Tibial nerve (tissue), 4 donors: Measurements from ENCODE around the gene PDE3A. TPM values are rescaled to one million over a fixed set of nuclear protein-coding genes. Genes with fewer than 3 reads are reported as not detected.

Source experiments
- DNase-seq, 2 donors: peaks; one replicate each; pipeline ENCODE4 v3.0.0-alpha.2; 2019; ENCODE audit warnings: low spot score in 2 of 2
- H3K27ac ChIP-seq, 4 donors: fragments of 200-600 bp; sonication (generic) in 3 of 4; one replicate each; pipeline ENCODE4 v1.5.1; 2017 to 2019; ENCODE audit warnings: mild to moderate bottlenecking in 1 of 4
- H3K27me3 ChIP-seq, 2 donors: fragments of 200-600 bp; sonication (generic) in 1 of 2; one replicate each; pipeline versions ENCODE4 v1.5.1 to v1.6.0; 2017 to 2019
- H3K36me3 ChIP-seq, 3 donors: fragments of 200-600 bp; sonication (generic); one replicate each; pipeline ENCODE4 v1.5.1; 2018 to 2019
- H3K4me1 ChIP-seq, 4 donors: fragments of 200-600 bp; sonication (generic) in 3 of 4; one replicate each; pipeline ENCODE4 v1.5.1; 2017 to 2019
- H3K4me3 ChIP-seq, 4 donors: fragments of 200-600 bp; sonication (generic) in 3 of 4; one replicate each; pipeline ENCODE4 v1.5.1; 2017 to 2019; ENCODE audit warnings: mild to moderate bottlenecking in 1 of 4, moderate library complexity in 1 of 4
- H3K9me3 ChIP-seq, 4 donors: fragments of 200-600 bp; sonication (generic) in 3 of 4; one replicate each; pipeline ENCODE4 v1.5.1; 2017 to 2019
- CTCF ChIP-seq, 5 experiments: fragments of 200-600 bp in 3 of 5; fragments of 450-650 bp in 2 of 5; sonication (generic) in 3 of 5; IDR thresholded peaks; one replicate each; pipeline ENCODE4 v1.5.1; 2016 to 2019; ENCODE audit warnings: antibody characterized with exemption in 5 of 5, mild to moderate bottlenecking in 3 of 5, moderate library complexity in 2 of 5
- EP300 ChIP-seq, 2 donors: sonication (generic); formaldehyde crosslinking; IDR thresholded peaks; one replicate each; pipeline ENCODE4 v1.6.1; 2017; ENCODE audit warnings: antibody characterized with exemption in 2 of 2, mild to moderate bottlenecking in 1 of 2
- POLR2A ChIP-seq, 2 donors: fragments of 450-650 bp; IDR thresholded peaks; one replicate each; pipeline ENCODE4 v1.6.1; 2017; ENCODE audit warnings: antibody characterized with exemption in 2 of 2, mild to moderate bottlenecking in 2 of 2, moderate library complexity in 2 of 2
- WGBS, 2 donors: methylation state at CpG; one replicate each; pipeline ENCODE4 v1.1.5; 2018; 5-methylcytosine and 5-hydroxymethylcytosine counted together
- total RNA-seq, 4 donors: library from RNA; depleted of rRNA; stranded (reverse); fragments of >200 nt; gene quantifications; one replicate each; pipeline ENCODE4 v1.1.0, GENCODE V29; 2016

Gene PDE3A
- total RNA-seq, 4 donors from 2014 or later: 11.4 to 17.6 (median 12.9) TPM

- Histone ChIP-seq H3K27ac (no peak overlapping the region), H3K36me3 (no peaks in the 10 kb centered on the region), H3K9me3 (no peaks in the 10 kb centered on the region), H3K4me3 (no peak overlapping the region), H3K4me1 (peaks cover 0 to 8% (median 2%) of the 10 kb centered on the region in 4 donors), H3K27me3 (no peaks in the 10 kb centered on the region)
- WGBS, 2 donors: 88 to 89% methylated on average over 1 of the region's 1 CpG
- no peak for DNase-seq
- TF ChIP-seq CTCF (IDR thresholded peaks at IDR 0.05): no peak
- TF ChIP-seq EP300 (IDR thresholded peaks at IDR 0.05): no peak
- no peak for TF ChIP-seq POLR2A (IDR thresholded peaks at IDR 0.05)
These were observed 89.7 kb downstream of the PDE3A start for GRCh38 chr12:20458011-20458410.

GRCh38 chr12:20459920-20460319 lies 91.6 kb downstream of the PDE3A start:
- H3K9me3 ChIP-seq: no peaks in the 10 kb centered on the region
- H3K27me3 ChIP-seq: no peaks in the 10 kb centered on the region
- no peaks in the 10 kb centered on the region for H3K36me3 ChIP-seq
- peaks cover 0 to 8% (median 1%) of the 10 kb centered on the region in 4 donors for H3K4me1 ChIP-seq
- no peak for DNase-seq
- no peak overlapping the region for H3K27ac ChIP-seq
- 78 to 91% methylated on average over 1 of the region's 1 CpG for WGBS, 2 donors
- no peak for TF ChIP-seq CTCF (IDR thresholded peaks at IDR 0.05)
- H3K4me3 ChIP-seq: no peak overlapping the region

- no peaks in the 10 kb centered on the region for H3K9me3 ChIP-seq
- no peaks in the 10 kb centered on the region for H3K27me3 ChIP-seq
- no peak overlapping the region for H3K4me3 ChIP-seq
- TF ChIP-seq POLR2A (IDR thresholded peaks at IDR 0.05) (no peak), CTCF (IDR thresholded peaks at IDR 0.05) (no peak), EP300 (IDR thresholded peaks at IDR 0.05) (no peak)
- H3K27ac ChIP-seq: no peak overlapping the region
- 56 to 59% methylated on average over 2 of the region's 2 CpGs for WGBS, 2 donors
- DNase-seq: no peak
- peaks cover 0 to 8% (median 2%) of the 10 kb centered on the region in 4 donors for H3K4me1 ChIP-seq
- no peaks in the 10 kb centered on the region for H3K36me3 ChIP-seq
These were observed 92.6 kb downstream of the PDE3A start for GRCh38 chr12:20460956-20461355.

- peak; percentile 25 to 59 (median 49) for TF ChIP-seq CTCF (IDR thresholded peaks at IDR 0.05)
- no peak for TF ChIP-seq POLR2A (IDR thresholded peaks at IDR 0.05)
- TF ChIP-seq EP300 (IDR thresholded peaks at IDR 0.05): no peak
- WGBS, 2 donors: 71 to 77% methylated on average over 2 of the region's 2 CpGs
- Histone ChIP-seq H3K9me3 (no peaks in the 10 kb centered on the region), H3K4me3 (no peak overlapping the region), H3K27me3 (no peaks in the 10 kb centered on the region), H3K27ac (no peak overlapping the region), H3K36me3 (no peaks in the 10 kb centered on the region), H3K4me1 (peaks cover 0 to 17% (median 2%) of the 10 kb centered on the region in 4 donors)
- DNase-seq: no peak
These were observed 95.7 kb downstream of the PDE3A start for GRCh38 chr12:20463913-20464524.

- no peaks in the 10 kb centered on the region for H3K9me3 ChIP-seq
- no peak overlapping the region for H3K4me3 ChIP-seq
- peak overlapping the region in 1 of 4 donors; percentile 13 for H3K27ac ChIP-seq
- peaks cover 0 to 29% (median 4%) of the 10 kb centered on the region in 4 donors for H3K4me1 ChIP-seq
- DNase-seq: no peak
- WGBS, 2 donors: 72 to 86% methylated on average over 4 of the region's 4 CpGs
- H3K36me3 ChIP-seq: no peaks in the 10 kb centered on the region
- H3K27me3 ChIP-seq: no peaks in the 10 kb centered on the region
- TF ChIP-seq EP300 (IDR thresholded peaks at IDR 0.05) (no peak), POLR2A (IDR thresholded peaks at IDR 0.05) (no peak), CTCF (IDR thresholded peaks at IDR 0.05) (no peak)
These were observed 101.0 kb downstream of the PDE3A start for GRCh38 chr12:20469300-20469699.
